Esophagus squamous epithelium (tissue), 5 donors: ENCODE measurements around the gene ALPP. TPM values are rescaled to one million over a fixed set of nuclear protein-coding genes. Genes with fewer than 3 reads are reported as not detected.
"Not testable (repeated sequence)": the region's sequence is repeated elsewhere in the genome, so short reads cannot be mapped to it uniquely, and the experiment has no call there.

ENCODE experiments used
- DNase-seq: peaks from one replicate; lab custom pipeline; 2025; lab: John Stamatoyannopoulos, UW
- H3K27ac ChIP-seq, 4 donors: fragments of 200-600 bp; sonication (generic); one replicate each; pipeline ENCODE4 v1.5.1; 2016 to 2019; ENCODE audit warnings: mild to moderate bottlenecking in 1 of 4
- H3K27me3 ChIP-seq, 4 donors: fragments of 200-600 bp; sonication (generic); 1 replicate in 3 of 4; 2 replicates in 1 of 4; pipeline versions ENCODE4 v1.5.1 to v1.6.0; 2017 to 2021; ENCODE audit warnings: antibody characterized with exemption in 1 of 4
- H3K36me3 ChIP-seq, 3 donors: fragments of 200-600 bp; sonication (generic); one replicate each; pipeline ENCODE4 v1.5.1; 2016 to 2019
- H3K4me1 ChIP-seq, 3 donors: fragments of 200-600 bp; sonication (generic); one replicate each; pipeline ENCODE4 v1.5.1; 2017 to 2019
- H3K4me3 ChIP-seq, 4 donors: fragments of 200-600 bp; sonication (generic); 1 replicate in 3 of 4; 2 replicates in 1 of 4; pipeline ENCODE4 v1.5.1; 2016 to 2019; ENCODE audit warnings: mild to moderate bottlenecking in 2 of 4, moderate library complexity in 1 of 4
- H3K9me3 ChIP-seq, 3 donors: fragments of 200-600 bp; sonication (generic); one replicate each; pipeline ENCODE4 v1.5.1; 2016 to 2019
- CTCF ChIP-seq, 6 experiments: fragments of 450-650 bp in 4 of 6; fragments of 200-600 bp in 2 of 6; sonication (generic) in 2 of 6; IDR thresholded peaks; one replicate each; pipeline ENCODE4 v1.5.1; 2016 to 2019; ENCODE audit warnings: antibody characterized with exemption in 6 of 6, mild to moderate bottlenecking in 4 of 6, moderate library complexity in 4 of 6
- POLR2A ChIP-seq, 4 donors: fragments of 450-650 bp; IDR thresholded peaks; one replicate each; pipeline ENCODE4 v1.6.1; 2017; ENCODE audit warnings: antibody characterized with exemption in 4 of 4, mild to moderate bottlenecking in 4 of 4, moderate library complexity in 3 of 4
- WGBS, 2 donors: methylation state at CpG; one replicate each; pipeline ENCODE4 v1.1.5; 2018; 5-methylcytosine and 5-hydroxymethylcytosine counted together
- intact Hi-C: fragments of 100-400 bp; cut with DNase I; formaldehyde crosslinking; loops from one replicate; pipeline ENCODE4 v1.15.0; 2022
- total RNA-seq, 4 donors: library from RNA; depleted of rRNA; stranded (reverse); fragments of >200 nt; gene quantifications; one replicate each; pipeline ENCODE4 v1.1.0, GENCODE V29; 2016
- donor health status: DM: yes; HTN: yes; CAD: no.

Gene ALPP
- total RNA-seq, 4 donors from 2014 or later, result not detected

- WGBS, 2 donors, result no CpG with 5 or more reads among the region's 42 CpGs
- TF ChIP-seq CTCF (IDR thresholded peaks at IDR 0.05) (no peak), POLR2A (IDR thresholded peaks at IDR 0.05) (no peak)
- Histone ChIP-seq H3K27me3 (peaks cover 20 to 97% (median 33%) of the 10 kb centered on the region in 4 donors), H3K36me3 (no peaks in the 10 kb centered on the region), H3K4me1 (peaks cover 8 to 24% (median 10%) of the 10 kb centered on the region in 3 donors), H3K9me3 (no peaks in the 10 kb centered on the region), H3K4me3 (no peak overlapping the region), H3K27ac (no peak overlapping the region)
- DNase-seq, result no peak
- intact Hi-C loops, result no loop called here
Observed at GRCh38 chr2:232388324-232388891, 9.9 kb downstream of the ALPP start.

GRCh38 chr2:232389327-232389726, 10.8 kb downstream of the ALPP start:
- TF ChIP-seq CTCF (IDR thresholded peaks at IDR 0.05) (no peak), POLR2A (IDR thresholded peaks at IDR 0.05) (no peak)
- 51 to 58% methylated on average over 6 of the region's 6 CpGs for WGBS, 2 donors
- Histone ChIP-seq H3K4me1 (peaks cover 8 to 24% (median 10%) of the 10 kb centered on the region in 3 donors), H3K36me3 (no peaks in the 10 kb centered on the region), H3K4me3 (no peak overlapping the region), H3K27ac (no peak overlapping the region), H3K9me3 (no peaks in the 10 kb centered on the region), H3K27me3 (peaks cover 20 to 95% (median 33%) of the 10 kb centered on the region in 4 donors)
- DNase-seq, result no peak
- intact Hi-C loops, result no loop called here

GRCh38 chr2:232390661-232391060, 12.1 kb downstream of the ALPP start:
- Histone ChIP-seq H3K9me3 (no peaks in the 10 kb centered on the region), H3K36me3 (no peaks in the 10 kb centered on the region), H3K4me1 (peaks cover 8 to 24% (median 10%) of the 10 kb centered on the region in 3 donors), H3K27ac (no peak overlapping the region), H3K27me3 (peaks cover 20 to 93% (median 31%) of the 10 kb centered on the region in 4 donors), H3K4me3 (no peak overlapping the region)
- intact Hi-C loops, result no loop called here
- WGBS, 2 donors, result 17 to 19% methylated on average over 3 of the region's 3 CpGs
- DNase-seq, result no peak
- TF ChIP-seq CTCF (IDR thresholded peaks at IDR 0.05) (no peak), POLR2A (IDR thresholded peaks at IDR 0.05) (no peak)

- H3K4me1 ChIP-seq, result peaks cover 0 to under 1% (median 0%) of the 10 kb centered on the region in 3 donors
- H3K36me3 ChIP-seq, result no peaks in the 10 kb centered on the region
- no peak overlapping the region for H3K27ac ChIP-seq
- no peaks in the 10 kb centered on the region for H3K9me3 ChIP-seq
- peaks cover 2 to 89% (median 10%) of the 10 kb centered on the region in 4 donors for H3K27me3 ChIP-seq
- TF ChIP-seq POLR2A (IDR thresholded peaks at IDR 0.05) (no peak), CTCF (IDR thresholded peaks at IDR 0.05) (no peak)
- intact Hi-C loops, result no loop called here
- no peak for DNase-seq
- H3K4me3 ChIP-seq, result no peak overlapping the region
- 90 to 92% methylated on average over 8 of the region's 8 CpGs for WGBS, 2 donors
Observed at GRCh38 chr2:232393556-232393955, 15.0 kb downstream of the ALPP start.

- H3K4me3 ChIP-seq, intact Hi-C loops, H3K9me3 ChIP-seq, DNase-seq, H3K27ac ChIP-seq, H3K4me1 ChIP-seq, H3K36me3 ChIP-seq: not testable (repeated sequence)
- H3K27me3 ChIP-seq, result peaks cover 0 to 87% (median 2%) of the 10 kb centered on the region in 4 donors
- WGBS, 2 donors, result 85 to 87% methylated on average over 6 to 7 of the region's 7 CpGs
Observed at GRCh38 chr2:232394431-232394830, 15.9 kb downstream of the ALPP start.
